OCI-LY3 (cell line): ENCODE results near the gene BARX2.

Source experiments
- EZH2phosphoT487 ChIP-seq: fragments of 200-600 bp; shearing (Covaris generic); IDR thresholded peaks from 2 replicates; pipeline ENCODE4 v1.6.1; 2018; ENCODE audit warnings: antibody characterized with exemption, mixed run types, low read depth
- TF ChIP-seq, protein P1 (sequence below): fragments of 200-600, 300-600 bp; sonication (generic); IDR thresholded peaks from 2 replicates; pipeline ENCODE4 v1.5.1; 2014; ENCODE audit warnings: antibody characterized with exemption, low read length, low read depth

DNA sequence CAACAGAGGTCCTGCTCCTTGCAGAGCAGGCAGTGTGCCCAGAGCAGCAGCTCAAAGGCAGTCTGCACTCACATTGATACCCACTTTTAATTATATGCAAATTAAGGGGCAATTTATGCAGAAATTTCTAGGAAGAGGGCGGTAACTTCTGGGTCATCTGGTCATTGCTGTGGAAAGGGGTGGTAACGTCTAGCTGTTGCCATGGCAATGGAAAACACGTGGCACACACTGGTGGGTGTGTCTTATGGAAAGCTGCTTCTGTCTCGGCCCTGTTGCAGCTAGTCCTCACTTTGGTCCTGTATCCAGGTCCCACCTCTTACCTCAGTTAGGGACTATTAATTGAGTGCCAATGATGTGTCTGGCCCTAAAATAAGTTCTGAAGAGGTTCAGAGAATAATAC lies 36.8 kb downstream of the BARX2 start:
- no peak for TF ChIP-seq EZH2phosphoT487
- TF ChIP-seq, protein P1, sequence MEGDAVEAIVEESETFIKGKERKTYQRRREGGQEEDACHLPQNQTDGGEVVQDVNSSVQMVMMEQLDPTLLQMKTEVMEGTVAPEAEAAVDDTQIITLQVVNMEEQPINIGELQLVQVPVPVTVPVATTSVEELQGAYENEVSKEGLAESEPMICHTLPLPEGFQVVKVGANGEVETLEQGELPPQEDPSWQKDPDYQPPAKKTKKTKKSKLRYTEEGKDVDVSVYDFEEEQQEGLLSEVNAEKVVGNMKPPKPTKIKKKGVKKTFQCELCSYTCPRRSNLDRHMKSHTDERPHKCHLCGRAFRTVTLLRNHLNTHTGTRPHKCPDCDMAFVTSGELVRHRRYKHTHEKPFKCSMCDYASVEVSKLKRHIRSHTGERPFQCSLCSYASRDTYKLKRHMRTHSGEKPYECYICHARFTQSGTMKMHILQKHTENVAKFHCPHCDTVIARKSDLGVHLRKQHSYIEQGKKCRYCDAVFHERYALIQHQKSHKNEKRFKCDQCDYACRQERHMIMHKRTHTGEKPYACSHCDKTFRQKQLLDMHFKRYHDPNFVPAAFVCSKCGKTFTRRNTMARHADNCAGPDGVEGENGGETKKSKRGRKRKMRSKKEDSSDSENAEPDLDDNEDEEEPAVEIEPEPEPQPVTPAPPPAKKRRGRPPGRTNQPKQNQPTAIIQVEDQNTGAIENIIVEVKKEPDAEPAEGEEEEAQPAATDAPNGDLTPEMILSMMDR, result no peak
